ENCODE results near the gene SIGLEC8.

The SIGLEC8 gene

GRCh38 chr19:51489113-51489512, 30.9 kb upstream of the SIGLEC8 start:
- no peak for DNase-seq (ENCODE audit: low spot score)
- no peak overlapping the region for H3K4ac ChIP-seq (ENCODE audit: low read length)
- H3K4me3 ChIP-seq (ENCODE audit: low read length in 2 of 2) = no peak overlapping the region
- H3K79me1 ChIP-seq (ENCODE audit: low read depth, low read length) = no peaks in the 10 kb centered on the region
- peaks cover 0 to 6% (median 0%) of the 10 kb centered on the region in 3 experiments for H3K27me3 ChIP-seq (ENCODE audit: control insufficient read depth in 3 of 3, insufficient read depth in 3 of 3, low read depth in 1 of 3, low read length in 3 of 3)
- H3K9me3 ChIP-seq (replicated peaks in 1 of 2; ENCODE audit: control insufficient read depth in 2 of 2, insufficient read depth in 1 of 2, low read depth in 1 of 2, low read length in 2 of 2) = peaks cover 0 to 30% of the 10 kb centered on the region in 2 donors
- H3K14ac ChIP-seq (ENCODE audit: low read length) = no peak overlapping the region
- H3K18ac ChIP-seq (ENCODE audit: low read length) = no peak overlapping the region
- no peak overlapping the region for H3K4me2 ChIP-seq (ENCODE audit: insufficient read depth, low read length, poor library complexity, severe bottlenecking)
- H3K9ac ChIP-seq (ENCODE audit: low read depth, low read length, poor library complexity) = no peak overlapping the region
- H2BK15ac ChIP-seq (ENCODE audit: low read length) = no peak overlapping the region
- H2BK120ac ChIP-seq (ENCODE audit: low read depth, low read length) = no peak overlapping the region
- no peak overlapping the region for H2AK5ac ChIP-seq (ENCODE audit: low read depth, low read length)
- H2AFZ ChIP-seq (ENCODE audit: low read length) = no peak overlapping the region
- no peaks in the 10 kb centered on the region for H3K36me3 ChIP-seq (replicated peaks in 1 of 2; ENCODE audit: control insufficient read depth in 2 of 2, insufficient read depth in 2 of 2, low read length in 2 of 2)
- no peak overlapping the region for H3K23ac ChIP-seq (ENCODE audit: low read depth, low read length, poor library complexity)
- WGBS, 2 donors (ENCODE audit: extremely low coverage in 2 of 2, insufficient read length in 2 of 2, insufficient replicate concordance in 1 of 2) = no CpG with 5 or more reads among the region's 2 CpGs
- H3K4me1 ChIP-seq (ENCODE audit: control insufficient read depth in 2 of 2, insufficient read depth in 1 of 2, low read depth in 1 of 2, low read length in 2 of 2) = no peaks in the 10 kb centered on the region
- no peak overlapping the region for H4K8ac ChIP-seq (ENCODE audit: low read depth, low read length)
- H4K91ac ChIP-seq (ENCODE audit: low read depth, low read length, poor library complexity) = no peak overlapping the region
- no peak overlapping the region for H3K27ac ChIP-seq (replicated peaks; ENCODE audit: low read length)
- no peak overlapping the region for H2BK12ac ChIP-seq (ENCODE audit: low read length)
- no peak overlapping the region for H2BK5ac ChIP-seq (ENCODE audit: low read length)

DNA sequence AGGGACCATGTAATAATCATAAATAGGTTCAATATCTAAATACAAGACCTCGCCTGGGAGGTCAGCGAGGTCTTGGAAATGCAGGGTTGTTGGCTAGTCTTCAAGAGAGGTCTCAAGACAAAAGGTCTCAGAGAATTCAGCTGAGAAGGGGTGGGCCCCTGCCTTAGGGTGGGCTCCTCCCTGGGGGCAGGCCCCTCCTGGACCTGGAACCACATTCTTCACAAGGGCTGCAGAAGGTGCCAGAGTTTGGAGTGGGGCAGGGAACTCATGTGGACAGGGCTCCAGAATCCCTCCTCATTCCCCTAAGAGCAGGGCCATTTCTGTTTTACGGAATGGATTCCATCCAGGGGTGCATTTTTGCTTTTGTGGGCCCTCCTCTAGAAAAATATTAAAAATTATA, 30.2 kb upstream of the SIGLEC8 start:
- H3K27ac ChIP-seq (replicated peaks; ENCODE audit: low read length) = no peak overlapping the region
- no peak overlapping the region for H2BK12ac ChIP-seq (ENCODE audit: low read length)

DNA sequence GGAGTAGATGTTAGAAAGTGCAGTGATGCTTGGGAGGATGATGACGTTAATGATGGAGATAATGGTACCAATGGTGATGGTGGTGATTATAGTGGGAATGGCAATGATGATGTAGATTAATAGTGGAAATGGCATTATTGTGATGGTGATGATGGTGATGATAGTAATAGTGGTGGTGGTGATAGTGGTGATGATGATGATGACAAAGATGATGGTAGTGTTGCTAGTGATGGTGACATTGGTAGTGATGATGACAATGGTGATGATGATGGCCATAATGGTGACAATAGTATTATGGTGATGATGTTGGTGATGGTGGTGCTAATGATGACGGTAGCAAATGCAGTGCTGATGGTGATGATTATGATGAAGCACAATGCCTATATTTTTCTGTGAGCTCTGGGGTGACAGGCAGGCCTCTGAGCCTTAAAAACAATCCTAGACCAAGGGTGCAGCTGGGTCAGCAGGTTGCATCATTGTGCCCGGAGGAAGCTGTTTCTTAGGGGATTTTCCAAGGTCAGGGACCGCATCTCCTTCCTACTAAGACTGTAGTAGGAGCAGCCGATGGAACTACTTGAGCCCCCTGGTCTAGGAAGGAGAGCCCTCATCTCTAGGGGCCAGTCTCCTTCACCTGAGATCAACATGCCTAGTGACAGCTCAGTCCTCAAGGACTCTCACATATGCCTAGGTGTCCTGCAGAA, 27.9 kb upstream of the SIGLEC8 start:
- no peak overlapping the region for H2BK120ac ChIP-seq (ENCODE audit: low read depth, low read length)
- H3K23ac ChIP-seq (ENCODE audit: low read depth, low read length, poor library complexity) = no peak overlapping the region
- no peak overlapping the region for H4K8ac ChIP-seq (ENCODE audit: low read depth, low read length)
- H3K18ac ChIP-seq (ENCODE audit: low read length) = no peak overlapping the region
- H3K4ac ChIP-seq (ENCODE audit: low read length) = no peak overlapping the region
- peaks cover 0 to 6% (median 0%) of the 10 kb centered on the region in 3 experiments for H3K27me3 ChIP-seq (ENCODE audit: control insufficient read depth in 3 of 3, insufficient read depth in 3 of 3, low read depth in 1 of 3, low read length in 3 of 3)
- H3K4me2 ChIP-seq (ENCODE audit: insufficient read depth, low read length, poor library complexity, severe bottlenecking) = no peak overlapping the region
- H3K9ac ChIP-seq (ENCODE audit: low read depth, low read length, poor library complexity) = no peak overlapping the region
- H3K9me3 ChIP-seq (replicated peaks in 1 of 2; ENCODE audit: control insufficient read depth in 2 of 2, insufficient read depth in 1 of 2, low read depth in 1 of 2, low read length in 2 of 2) = peaks cover 0 to 24% of the 10 kb centered on the region in 2 donors
- no peak overlapping the region for H4K91ac ChIP-seq (ENCODE audit: low read depth, low read length, poor library complexity)
- H3K4me3 ChIP-seq (ENCODE audit: low read length in 2 of 2) = no peak overlapping the region
- WGBS, 2 donors (ENCODE audit: extremely low coverage in 2 of 2, insufficient read length in 2 of 2, insufficient replicate concordance in 1 of 2) = 100% methylated on average over 1 of the region's 5 CpGs
- H2BK5ac ChIP-seq (ENCODE audit: low read length) = no peak overlapping the region
- no peak overlapping the region for H3K27ac ChIP-seq (replicated peaks; ENCODE audit: low read length)
- DNase-seq (ENCODE audit: low spot score) = no peak
- H2BK15ac ChIP-seq (ENCODE audit: low read length) = no peak overlapping the region
- H3K4me1 ChIP-seq (ENCODE audit: control insufficient read depth in 2 of 2, insufficient read depth in 1 of 2, low read depth in 1 of 2, low read length in 2 of 2) = no peaks in the 10 kb centered on the region
- no peak overlapping the region for H2AFZ ChIP-seq (ENCODE audit: low read length)
- no peak overlapping the region for H2AK5ac ChIP-seq (ENCODE audit: low read depth, low read length)
- no peak overlapping the region for H2BK12ac ChIP-seq (ENCODE audit: low read length)
- H3K36me3 ChIP-seq (replicated peaks in 1 of 2; ENCODE audit: control insufficient read depth in 2 of 2, insufficient read depth in 2 of 2, low read length in 2 of 2) = no peaks in the 10 kb centered on the region
- H3K14ac ChIP-seq (ENCODE audit: low read length) = no peak overlapping the region
- no peaks in the 10 kb centered on the region for H3K79me1 ChIP-seq (ENCODE audit: low read depth, low read length)

More for the DNA sequence above, 30.2 kb upstream of the SIGLEC8 start:
- Histone ChIP-seq H2BK15ac (ENCODE audit: low read length) (no peak overlapping the region), H3K9me3 (replicated peaks in 1 of 2; ENCODE audit: control insufficient read depth in 2 of 2, insufficient read depth in 1 of 2, low read depth in 1 of 2, low read length in 2 of 2) (peaks cover 0 to 34% of the 10 kb centered on the region in 2 donors), H3K4me2 (ENCODE audit: insufficient read depth, low read length, poor library complexity, severe bottlenecking) (no peak overlapping the region), H3K23ac (ENCODE audit: low read depth, low read length, poor library complexity) (no peak overlapping the region), H3K79me1 (ENCODE audit: low read depth, low read length) (no peaks in the 10 kb centered on the region), H2AFZ (ENCODE audit: low read length) (no peak overlapping the region), H3K27me3 (ENCODE audit: control insufficient read depth in 3 of 3, insufficient read depth in 3 of 3, low read depth in 1 of 3, low read length in 3 of 3) (peaks cover 0 to 6% (median 0%) of the 10 kb centered on the region in 3 experiments), H3K18ac (ENCODE audit: low read length) (no peak overlapping the region), H3K4me3 (ENCODE audit: low read length in 2 of 2) (no peak overlapping the region), H3K4me1 (ENCODE audit: control insufficient read depth in 2 of 2, insufficient read depth in 1 of 2, low read depth in 1 of 2, low read length in 2 of 2) (no peaks in the 10 kb centered on the region), H2BK120ac (ENCODE audit: low read depth, low read length) (no peak overlapping the region), H4K91ac (ENCODE audit: low read depth, low read length, poor library complexity) (no peak overlapping the region), H4K8ac (ENCODE audit: low read depth, low read length) (no peak overlapping the region), H2BK5ac (ENCODE audit: low read length) (no peak overlapping the region), H3K14ac (ENCODE audit: low read length) (no peak overlapping the region), H3K4ac (ENCODE audit: low read length) (no peak overlapping the region), H3K9ac (ENCODE audit: low read depth, low read length, poor library complexity) (no peak overlapping the region), H3K36me3 (replicated peaks in 1 of 2; ENCODE audit: control insufficient read depth in 2 of 2, insufficient read depth in 2 of 2, low read length in 2 of 2) (no peaks in the 10 kb centered on the region), H2AK5ac (ENCODE audit: low read depth, low read length) (no peak overlapping the region)
- WGBS, 2 donors (ENCODE audit: extremely low coverage in 2 of 2, insufficient read length in 2 of 2, insufficient replicate concordance in 1 of 2) = no CpG with 5 or more reads among the region's 3 CpGs
- DNase-seq (ENCODE audit: low spot score) = no peak

DNA sequence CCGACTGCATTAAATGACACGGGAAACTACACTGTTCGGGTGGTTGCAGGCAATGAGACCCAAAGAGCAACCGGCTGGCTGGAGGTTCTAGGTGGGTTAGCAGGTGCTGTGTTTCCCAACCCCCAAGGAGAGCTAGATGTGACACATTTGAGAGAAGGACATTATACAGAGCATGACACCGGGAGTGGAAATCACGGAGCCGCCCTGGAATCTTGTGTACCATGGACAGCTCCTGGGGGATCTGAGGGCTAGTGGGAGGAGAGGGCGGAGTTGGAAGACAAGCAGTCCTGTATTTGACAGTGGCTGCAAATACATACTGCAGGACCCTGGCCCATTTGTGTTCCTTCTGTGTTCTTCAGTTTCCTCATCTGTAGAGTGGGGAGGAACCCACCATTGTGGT, 22.3 kb upstream of the SIGLEC8 start:
- no peaks in the 10 kb centered on the region for H3K4me1 ChIP-seq (ENCODE audit: control insufficient read depth in 2 of 2, insufficient read depth in 1 of 2, low read depth in 1 of 2, low read length in 2 of 2)
- no peak overlapping the region for H4K8ac ChIP-seq (ENCODE audit: low read depth, low read length)
- no peak overlapping the region for H3K4ac ChIP-seq (ENCODE audit: low read length)
- no peak overlapping the region for H2AK5ac ChIP-seq (ENCODE audit: low read depth, low read length)
- no peak overlapping the region for H3K18ac ChIP-seq (ENCODE audit: low read length)
- no CpG with 5 or more reads among the region's 8 CpGs for WGBS, 2 donors (ENCODE audit: extremely low coverage in 2 of 2, insufficient read length in 2 of 2, insufficient replicate concordance in 1 of 2)
- H4K91ac ChIP-seq (ENCODE audit: low read depth, low read length, poor library complexity) = no peak overlapping the region
- no peak overlapping the region for H2BK120ac ChIP-seq (ENCODE audit: low read depth, low read length)
- H3K79me1 ChIP-seq (ENCODE audit: low read depth, low read length) = peaks cover 3% of the 10 kb centered on the region
- H3K27me3 ChIP-seq (ENCODE audit: control insufficient read depth in 3 of 3, insufficient read depth in 3 of 3, low read depth in 1 of 3, low read length in 3 of 3) = no peaks in the 10 kb centered on the region
- H2AFZ ChIP-seq (ENCODE audit: low read length) = no peak overlapping the region
- H2BK15ac ChIP-seq (ENCODE audit: low read length) = no peak overlapping the region
- H3K14ac ChIP-seq (ENCODE audit: low read length) = no peak overlapping the region
- H3K9me3 ChIP-seq (replicated peaks in 1 of 2; ENCODE audit: control insufficient read depth in 2 of 2, insufficient read depth in 1 of 2, low read depth in 1 of 2, low read length in 2 of 2) = peaks cover 0 to 14% of the 10 kb centered on the region in 2 donors
- H3K36me3 ChIP-seq (replicated peaks in 1 of 2; ENCODE audit: control insufficient read depth in 2 of 2, insufficient read depth in 2 of 2, low read length in 2 of 2) = no peaks in the 10 kb centered on the region
- H3K4me3 ChIP-seq (ENCODE audit: low read length in 2 of 2) = no peak overlapping the region
- no peak overlapping the region for H3K4me2 ChIP-seq (ENCODE audit: insufficient read depth, low read length, poor library complexity, severe bottlenecking)
- H2BK5ac ChIP-seq (ENCODE audit: low read length) = no peak overlapping the region
- H3K27ac ChIP-seq (replicated peaks; ENCODE audit: low read length) = no peak overlapping the region
- peak overlapping the region; percentile 20 for H3K23ac ChIP-seq (ENCODE audit: low read depth, low read length, poor library complexity)
- H3K9ac ChIP-seq (ENCODE audit: low read depth, low read length, poor library complexity) = no peak overlapping the region
- no peak overlapping the region for H2BK12ac ChIP-seq (ENCODE audit: low read length)
- DNase-seq (ENCODE audit: low spot score) = no peak
